Parathyroid adenoma (tissue), 2 donors: Measurements from ENCODE around the gene MYEOV.

Experiments
- H2AFZ ChIP-seq: fragments of 300-600 bp; sonication (generic); one replicate; pipeline ENCODE4 v1.7.0; 2017; ENCODE audit warnings: antibody characterized with exemption, mild to moderate bottlenecking
- H3K27ac ChIP-seq: fragments of 300-600 bp; sonication (generic); one replicate; pipeline ENCODE4 v1.7.0; 2017
- H3K27me3 ChIP-seq: fragments of 300-600 bp; sonication (generic); one replicate; pipeline ENCODE4 v1.7.0; 2017; ENCODE audit warnings: low read length; ENCODE audit not compliant: control insufficient read depth, insufficient read depth
- H3K36me3 ChIP-seq: fragments of 300-600 bp; sonication (generic); one replicate; pipeline ENCODE4 v1.7.0; 2017; ENCODE audit warnings: low read length; ENCODE audit not compliant: control insufficient read depth, insufficient read depth
- H3K4me1 ChIP-seq: fragments of 300-600 bp; sonication (generic); one replicate; pipeline ENCODE4 v1.7.0; 2017; ENCODE audit warnings: control low read depth
- H3K4me2 ChIP-seq: fragments of 300-600 bp; sonication (generic); one replicate; pipeline ENCODE4 v1.7.0; 2017; ENCODE audit warnings: low read length
- H3K4me3 ChIP-seq: fragments of 300-600 bp; sonication (generic); one replicate; pipeline ENCODE4 v1.7.0; 2017; ENCODE audit warnings: low read depth, low read length
- H3K79me2 ChIP-seq: fragments of 300-600 bp; sonication (generic); one replicate; pipeline ENCODE4 v1.7.0; 2017; ENCODE audit warnings: control low read depth
- H3K9ac ChIP-seq: fragments of 300-600 bp; sonication (generic); one replicate; pipeline ENCODE4 v1.7.0; 2017; ENCODE audit warnings: mild to moderate bottlenecking
- H3K9me3 ChIP-seq: fragments of 300-600 bp; sonication (generic); one replicate; pipeline ENCODE4 v1.7.0; 2017; ENCODE audit warnings: low read length; ENCODE audit not compliant: control insufficient read depth
- TF ChIP-seq, protein P1 (sequence below): fragments of 300-600 bp; sonication (generic); IDR thresholded peaks from one replicate; pipeline ENCODE4 v1.7.0; 2017; ENCODE audit warnings: antibody characterized with exemption, mild to moderate bottlenecking
- donor health status: primary hyperparathyroidism.

The MYEOV gene

GRCh38 chr11:69307871-69308431 is 14.0 kb downstream of the MYEOV start:
- H3K4me1 ChIP-seq: no peaks in the 10 kb centered on the region
- TF ChIP-seq, protein P1, sequence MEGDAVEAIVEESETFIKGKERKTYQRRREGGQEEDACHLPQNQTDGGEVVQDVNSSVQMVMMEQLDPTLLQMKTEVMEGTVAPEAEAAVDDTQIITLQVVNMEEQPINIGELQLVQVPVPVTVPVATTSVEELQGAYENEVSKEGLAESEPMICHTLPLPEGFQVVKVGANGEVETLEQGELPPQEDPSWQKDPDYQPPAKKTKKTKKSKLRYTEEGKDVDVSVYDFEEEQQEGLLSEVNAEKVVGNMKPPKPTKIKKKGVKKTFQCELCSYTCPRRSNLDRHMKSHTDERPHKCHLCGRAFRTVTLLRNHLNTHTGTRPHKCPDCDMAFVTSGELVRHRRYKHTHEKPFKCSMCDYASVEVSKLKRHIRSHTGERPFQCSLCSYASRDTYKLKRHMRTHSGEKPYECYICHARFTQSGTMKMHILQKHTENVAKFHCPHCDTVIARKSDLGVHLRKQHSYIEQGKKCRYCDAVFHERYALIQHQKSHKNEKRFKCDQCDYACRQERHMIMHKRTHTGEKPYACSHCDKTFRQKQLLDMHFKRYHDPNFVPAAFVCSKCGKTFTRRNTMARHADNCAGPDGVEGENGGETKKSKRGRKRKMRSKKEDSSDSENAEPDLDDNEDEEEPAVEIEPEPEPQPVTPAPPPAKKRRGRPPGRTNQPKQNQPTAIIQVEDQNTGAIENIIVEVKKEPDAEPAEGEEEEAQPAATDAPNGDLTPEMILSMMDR: no peak
- H3K27me3 ChIP-seq: no peaks in the 10 kb centered on the region
- H3K4me2 ChIP-seq: no peak overlapping the region
- no peaks in the 10 kb centered on the region for H3K36me3 ChIP-seq
- H3K9me3 ChIP-seq: no peaks in the 10 kb centered on the region
- no peaks in the 10 kb centered on the region for H3K79me2 ChIP-seq
- no peak overlapping the region for H3K4me3 ChIP-seq
- no peak overlapping the region for H3K27ac ChIP-seq
- H3K9ac ChIP-seq: no peak overlapping the region
- no peak overlapping the region for H2AFZ ChIP-seq

GRCh38 chr11:69308491-69308911 is 14.5 kb downstream of the MYEOV start:
- no peak overlapping the region for H3K4me2 ChIP-seq
- no peaks in the 10 kb centered on the region for H3K79me2 ChIP-seq
- no peaks in the 10 kb centered on the region for H3K4me1 ChIP-seq
- no peak overlapping the region for H3K9ac ChIP-seq
- no peaks in the 10 kb centered on the region for H3K27me3 ChIP-seq
- no peak overlapping the region for H2AFZ ChIP-seq
- H3K27ac ChIP-seq: no peak overlapping the region
- H3K4me3 ChIP-seq: no peak overlapping the region
- no peaks in the 10 kb centered on the region for H3K36me3 ChIP-seq
- H3K9me3 ChIP-seq: no peaks in the 10 kb centered on the region
- TF ChIP-seq, protein P1: no peak

- TF ChIP-seq, protein P1: no peak
- H3K4me3 ChIP-seq: no peak overlapping the region
- H3K4me2 ChIP-seq: no peak overlapping the region
- H3K27me3 ChIP-seq: no peaks in the 10 kb centered on the region
- no peaks in the 10 kb centered on the region for H3K4me1 ChIP-seq
- H3K27ac ChIP-seq: no peak overlapping the region
- H3K79me2 ChIP-seq: no peaks in the 10 kb centered on the region
- H3K9me3 ChIP-seq: no peaks in the 10 kb centered on the region
- H3K9ac ChIP-seq: no peak overlapping the region
- H2AFZ ChIP-seq: no peak overlapping the region
- H3K36me3 ChIP-seq: no peaks in the 10 kb centered on the region
Observed at GRCh38 chr11:69308936-69309615, 15.1 kb downstream of the MYEOV start.

DNA sequence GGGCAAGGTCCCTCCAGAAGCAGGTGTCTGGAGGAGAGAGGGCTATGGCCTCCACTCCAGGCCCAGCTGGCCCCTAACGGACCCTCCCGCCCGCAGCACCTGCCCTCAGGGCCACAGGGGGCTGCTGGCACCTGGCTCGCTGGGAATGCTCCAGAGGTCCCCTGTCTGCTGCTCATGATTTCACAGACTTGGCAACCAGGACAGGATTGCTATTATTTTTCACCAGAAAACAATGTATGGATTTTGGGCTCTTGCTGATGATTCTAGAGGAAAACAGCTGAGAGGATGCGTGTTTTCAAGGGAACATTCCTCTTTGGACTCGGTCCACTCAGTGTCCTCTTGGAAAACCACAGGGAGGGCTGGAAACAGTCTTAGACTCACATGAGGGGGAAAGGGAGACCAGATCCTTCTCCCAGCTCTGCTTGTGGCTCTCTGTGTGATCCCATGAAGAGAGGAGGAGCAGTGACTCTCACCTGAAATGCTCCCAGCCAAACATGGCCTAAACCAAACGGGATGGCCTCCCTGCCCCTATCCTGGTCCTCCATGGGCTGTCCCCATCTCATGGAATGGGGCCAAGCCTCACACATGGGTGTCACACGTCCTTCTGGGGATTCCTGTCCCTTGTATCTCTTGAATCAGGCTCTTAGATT is 15.8 kb downstream of the MYEOV start:
- TF ChIP-seq, protein P1: no peak
- Histone ChIP-seq H3K9me3 (no peaks in the 10 kb centered on the region), H2AFZ (no peak overlapping the region), H3K4me1 (no peaks in the 10 kb centered on the region), H3K4me3 (no peak overlapping the region), H3K4me2 (no peak overlapping the region), H3K27ac (no peak overlapping the region), H3K36me3 (no peaks in the 10 kb centered on the region), H3K27me3 (no peaks in the 10 kb centered on the region), H3K9ac (no peak overlapping the region), H3K79me2 (no peaks in the 10 kb centered on the region)
